Peyer's patch (tissue), 4 donors: Measurements from ENCODE around the gene B4GALNT2. TPM values are rescaled to one million over a fixed set of nuclear protein-coding genes. Genes with fewer than 3 reads are reported as not detected.
A peak's percentile ranks its signal among the peaks of the same experiment; 100 is the strongest.

Experiments used
- DNase-seq, 3 donors: peaks; one replicate each; pipeline ENCODE4 v3.0.0-alpha.2; 2017 to 2019
- H3K27ac ChIP-seq, 4 donors: fragments of 200-600 bp; sonication (generic); one replicate each; pipeline ENCODE4 v1.5.1; 2016 to 2019
- H3K27me3 ChIP-seq, 2 donors: fragments of 200-600 bp; sonication (generic); one replicate each; pipeline ENCODE4 v1.5.1; 2019
- H3K36me3 ChIP-seq, 3 donors: fragments of 200-600 bp; sonication (generic); one replicate each; pipeline ENCODE4 v1.5.1; 2016 to 2019
- H3K4me1 ChIP-seq, 4 donors: fragments of 200-600 bp; sonication (generic); one replicate each; pipeline ENCODE4 v1.5.1; 2016 to 2019
- H3K4me3 ChIP-seq, 4 donors: fragments of 200-600 bp; sonication (generic); 1 replicate in 3 of 4; 2 replicates in 1 of 4; pipeline ENCODE4 v1.5.1; 2016 to 2019; ENCODE audit warnings: mild to moderate bottlenecking in 1 of 4
- H3K9me3 ChIP-seq, 4 donors: fragments of 200-600 bp; sonication (generic); one replicate each; pipeline ENCODE4 v1.5.1; 2016 to 2019; ENCODE audit warnings: mild to moderate bottlenecking in 1 of 4
- CTCF ChIP-seq, 6 experiments: fragments of 450-650 bp in 4 of 6; fragments of 200-600 bp in 2 of 6; sonication (generic) in 1 of 6; IDR thresholded peaks; one replicate each; pipeline ENCODE4 v1.5.1; 2017 to 2019; ENCODE audit warnings: antibody characterized with exemption in 6 of 6, mild to moderate bottlenecking in 3 of 6, moderate library complexity in 1 of 6
- POLR2A ChIP-seq, 2 donors: fragments of 450-650 bp; IDR thresholded peaks; one replicate each; pipeline ENCODE4 v1.5.1; 2017; ENCODE audit warnings: antibody characterized with exemption in 2 of 2, mild to moderate bottlenecking in 2 of 2, moderate library complexity in 2 of 2
- total RNA-seq, 4 donors: library from RNA; depleted of rRNA; stranded (reverse); fragments of >200 nt; gene quantifications; one replicate each; pipeline ENCODE4 v1.1.0, GENCODE V29; 2016

B4GALNT2 gene
- total RNA-seq, 4 donors from 2014 or later, result 0.83 to 11.2 (median 7.5) TPM

DNA sequence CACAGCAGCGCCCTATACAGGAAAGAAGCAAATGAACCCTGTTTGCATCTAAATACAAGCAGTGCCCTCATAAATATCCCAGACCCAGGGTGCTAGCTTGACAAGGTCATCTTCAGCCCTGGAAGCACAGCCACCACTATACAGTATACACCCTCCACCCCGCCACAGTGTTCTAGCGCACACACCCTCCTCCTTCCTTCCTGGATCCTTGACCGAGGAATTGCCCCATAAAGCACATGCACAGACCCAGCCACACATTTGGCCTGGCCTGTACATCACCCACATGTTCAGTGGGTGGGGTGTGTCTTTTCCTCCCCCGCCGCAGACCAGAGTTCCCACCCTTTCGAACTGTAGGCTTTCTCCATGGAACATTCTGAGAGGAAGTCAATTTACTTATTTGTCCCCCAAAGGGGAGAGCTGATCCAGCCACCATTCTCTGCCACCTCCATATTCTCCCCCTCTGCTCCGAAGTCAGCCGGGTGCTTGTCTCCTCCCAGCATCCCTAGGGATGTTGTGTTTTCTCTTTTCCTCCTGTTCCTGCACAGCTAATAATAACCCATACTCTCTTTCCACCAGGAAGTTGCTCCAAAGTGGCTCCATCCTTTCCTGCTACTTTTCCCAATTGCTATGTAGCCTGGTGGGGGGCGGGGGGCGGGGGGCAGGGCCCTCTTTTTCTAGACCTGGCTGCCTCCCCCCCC, 84.5 kb downstream of the B4GALNT2 start:
- no peaks in the 10 kb centered on the region for H3K36me3 ChIP-seq
- TF ChIP-seq CTCF (IDR thresholded peaks at IDR 0.05), result no peak
- TF ChIP-seq POLR2A (IDR thresholded peaks at IDR 0.05), result no peak
- H3K4me3 ChIP-seq, result no peak overlapping the region
- H3K4me1 ChIP-seq, result peaks cover 0 to 47% (median 34%) of the 10 kb centered on the region in 4 donors
- H3K27ac ChIP-seq, result peak overlapping the region; percentile 59 to 90 (median 61)
- no peaks in the 10 kb centered on the region for H3K27me3 ChIP-seq
- DNase-seq, result peak in 2 of 3 donors; percentile 59 to 67
- H3K9me3 ChIP-seq, result no peaks in the 10 kb centered on the region

DNA sequence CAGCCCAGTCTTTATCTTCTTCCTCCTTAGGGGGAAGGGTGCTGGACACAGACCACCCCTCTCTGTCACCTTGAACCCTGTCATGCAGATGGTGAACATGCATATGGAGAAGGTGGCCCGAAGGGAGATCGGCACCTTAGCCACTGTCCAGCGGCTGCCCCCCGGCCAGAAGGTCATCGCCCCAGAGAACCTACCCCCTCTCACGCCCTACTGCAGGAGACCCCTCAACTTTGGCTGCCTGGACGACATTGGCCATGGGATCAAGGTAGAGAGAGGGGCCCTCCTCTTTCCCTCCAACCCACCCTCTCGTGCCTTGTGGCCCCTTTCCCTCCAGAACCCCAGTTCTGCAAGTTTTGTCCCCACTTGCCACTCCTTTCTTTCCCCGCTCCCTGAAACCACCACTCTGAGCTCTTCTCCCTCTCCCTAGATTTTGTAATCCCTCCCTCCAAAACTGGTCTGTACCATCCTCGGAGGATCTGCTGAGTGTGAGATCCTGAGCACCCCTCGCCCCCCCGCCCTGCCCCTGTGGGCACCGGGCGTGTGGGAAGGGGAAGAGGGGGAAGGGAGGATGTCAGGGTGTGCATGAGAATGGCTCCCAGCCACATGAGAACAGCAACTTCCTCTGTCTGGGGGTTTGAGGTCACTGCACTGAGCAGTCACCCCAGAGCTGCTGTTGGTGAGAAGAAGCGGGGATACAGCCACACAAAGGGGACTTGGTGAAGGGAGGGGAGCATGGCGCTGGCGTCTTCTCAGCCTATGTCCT, 85.3 kb downstream of the B4GALNT2 start:
- Histone ChIP-seq H3K4me1 (peaks cover 0 to 47% (median 34%) of the 10 kb centered on the region in 4 donors), H3K27ac (peak overlapping the region; percentile 59 to 90 (median 61))

GRCh38 chr17:49218941-49219913, 86.7 kb downstream of the B4GALNT2 start:
- Histone ChIP-seq H3K27ac (peak overlapping the region; percentile 59 to 90 (median 68)), H3K4me3 (peak overlapping the region in 1 of 4 donors; percentile 16), H3K9me3 (no peaks in the 10 kb centered on the region), H3K36me3 (no peaks in the 10 kb centered on the region), H3K4me1 (peaks cover 0 to 54% (median 43%) of the 10 kb centered on the region in 4 donors), H3K27me3 (no peaks in the 10 kb centered on the region)
- TF ChIP-seq CTCF (IDR thresholded peaks at IDR 0.05) (peak in 4 of 6 experiments; percentile 24 to 38 (median 29)), POLR2A (IDR thresholded peaks at IDR 0.05) (no peak)
- DNase-seq, result peak in 2 of 3 donors; percentile 84 to 86

More for the DNA sequence above, 85.3 kb downstream of the B4GALNT2 start:
- Histone ChIP-seq H3K27me3 (no peaks in the 10 kb centered on the region), H3K4me3 (peak overlapping the region in 1 of 4 donors; percentile 18), H3K36me3 (no peaks in the 10 kb centered on the region), H3K9me3 (no peaks in the 10 kb centered on the region)
- no peak for TF ChIP-seq POLR2A (IDR thresholded peaks at IDR 0.05)
- no peak for TF ChIP-seq CTCF (IDR thresholded peaks at IDR 0.05)
- peak in 2 of 3 donors; percentile 87 to 91 for DNase-seq

- H3K27ac ChIP-seq, result peak overlapping the region; percentile 59 to 90 (median 68)
- no peaks in the 10 kb centered on the region for H3K27me3 ChIP-seq
These were observed 87.4 kb downstream of the B4GALNT2 start for GRCh38 chr17:49219987-49220386.

More at GRCh38 chr17:49219987-49220386, 87.4 kb downstream of the B4GALNT2 start:
- peaks cover 0 to 53% (median 45%) of the 10 kb centered on the region in 4 donors for H3K4me1 ChIP-seq
- H3K36me3 ChIP-seq, result no peaks in the 10 kb centered on the region
- no peak for DNase-seq
- H3K9me3 ChIP-seq, result no peaks in the 10 kb centered on the region
- TF ChIP-seq POLR2A (IDR thresholded peaks at IDR 0.05) (no peak), CTCF (IDR thresholded peaks at IDR 0.05) (no peak)
- no peak overlapping the region for H3K4me3 ChIP-seq
